ENCODE results near the gene ATRNL1. TPM values are rescaled to one million over a fixed set of nuclear protein-coding genes. Genes with fewer than 3 reads are reported as not detected.

ATRNL1 gene
- polyA plus RNA-seq, 1 of the 3 experiments (the other 2 are of a cell fraction): 0.67 TPM

DNA sequence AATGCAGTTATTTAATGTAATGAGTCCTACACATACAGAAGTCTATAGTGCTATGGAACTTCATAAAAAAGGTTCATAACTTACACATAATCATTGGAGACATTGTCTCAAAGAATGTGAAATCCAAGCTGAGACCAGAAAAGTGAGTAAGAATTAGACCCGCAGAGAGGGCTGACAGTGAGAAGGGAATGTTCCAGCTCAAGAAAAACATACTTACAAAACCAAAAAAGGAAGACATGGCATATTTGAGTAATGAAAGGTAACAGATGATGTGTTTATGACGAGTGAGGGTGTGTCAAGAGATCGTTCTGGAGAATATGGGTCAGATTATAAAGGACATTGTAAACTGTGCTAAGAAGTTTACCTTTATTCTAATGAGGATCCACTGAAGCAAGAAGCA lies 566.5 kb downstream of the ATRNL1 start:
- H3K4me2 ChIP-seq: no peak overlapping the region
- H3K9me2 ChIP-seq: no peaks in the 10 kb centered on the region
- DNase-seq: no peak
- H3F3A ChIP-seq (replicated peaks; ENCODE audit: insufficient read depth): no peaks in the 10 kb centered on the region
- H3K27me3 ChIP-seq (ENCODE audit: insufficient read depth): no peaks in the 10 kb centered on the region
- no peaks in the 10 kb centered on the region for H3K36me3 ChIP-seq (replicated peaks in 1 of 2; ENCODE audit: control insufficient read depth in 1 of 2, insufficient read depth in 2 of 2, low read length in 1 of 2)
- TF ChIP-seq, protein P1, sequence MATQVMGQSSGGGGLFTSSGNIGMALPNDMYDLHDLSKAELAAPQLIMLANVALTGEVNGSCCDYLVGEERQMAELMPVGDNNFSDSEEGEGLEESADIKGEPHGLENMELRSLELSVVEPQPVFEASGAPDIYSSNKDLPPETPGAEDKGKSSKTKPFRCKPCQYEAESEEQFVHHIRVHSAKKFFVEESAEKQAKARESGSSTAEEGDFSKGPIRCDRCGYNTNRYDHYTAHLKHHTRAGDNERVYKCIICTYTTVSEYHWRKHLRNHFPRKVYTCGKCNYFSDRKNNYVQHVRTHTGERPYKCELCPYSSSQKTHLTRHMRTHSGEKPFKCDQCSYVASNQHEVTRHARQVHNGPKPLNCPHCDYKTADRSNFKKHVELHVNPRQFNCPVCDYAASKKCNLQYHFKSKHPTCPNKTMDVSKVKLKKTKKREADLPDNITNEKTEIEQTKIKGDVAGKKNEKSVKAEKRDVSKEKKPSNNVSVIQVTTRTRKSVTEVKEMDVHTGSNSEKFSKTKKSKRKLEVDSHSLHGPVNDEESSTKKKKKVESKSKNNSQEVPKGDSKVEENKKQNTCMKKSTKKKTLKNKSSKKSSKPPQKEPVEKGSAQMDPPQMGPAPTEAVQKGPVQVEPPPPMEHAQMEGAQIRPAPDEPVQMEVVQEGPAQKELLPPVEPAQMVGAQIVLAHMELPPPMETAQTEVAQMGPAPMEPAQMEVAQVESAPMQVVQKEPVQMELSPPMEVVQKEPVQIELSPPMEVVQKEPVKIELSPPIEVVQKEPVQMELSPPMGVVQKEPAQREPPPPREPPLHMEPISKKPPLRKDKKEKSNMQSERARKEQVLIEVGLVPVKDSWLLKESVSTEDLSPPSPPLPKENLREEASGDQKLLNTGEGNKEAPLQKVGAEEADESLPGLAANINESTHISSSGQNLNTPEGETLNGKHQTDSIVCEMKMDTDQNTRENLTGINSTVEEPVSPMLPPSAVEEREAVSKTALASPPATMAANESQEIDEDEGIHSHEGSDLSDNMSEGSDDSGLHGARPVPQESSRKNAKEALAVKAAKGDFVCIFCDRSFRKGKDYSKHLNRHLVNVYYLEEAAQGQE (IDR thresholded peaks at IDR 0.05; ENCODE audit: low read depth, low read length): no peak
- no peak for TF ChIP-seq NFIC (IDR thresholded peaks at IDR 0.05; ENCODE audit: borderline replicate concordance)
- TF ChIP-seq MXI1 (IDR thresholded peaks at IDR 0.05; ENCODE audit: low read depth, low read length): no peak
- TF ChIP-seq, protein P2, sequence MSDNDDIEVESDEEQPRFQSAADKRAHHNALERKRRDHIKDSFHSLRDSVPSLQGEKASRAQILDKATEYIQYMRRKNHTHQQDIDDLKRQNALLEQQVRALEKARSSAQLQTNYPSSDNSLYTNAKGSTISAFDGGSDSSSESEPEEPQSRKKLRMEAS (IDR thresholded peaks at IDR 0.05; ENCODE audit: low read depth): no peak
- TF ChIP-seq TCF12 (IDR thresholded peaks at IDR 0.05): no peak
- TF ChIP-seq YY1 (IDR thresholded peaks at IDR 0.05; ENCODE audit: low read depth): no peak
- TF ChIP-seq SMC3 (IDR thresholded peaks at IDR 0.05; ENCODE audit: low read depth, low read length): no peak
- TF ChIP-seq GATA2 (CRISPR knock-in tag; IDR thresholded peaks at IDR 0.05): no peak
- no peak for TF ChIP-seq ELF1 (IDR thresholded peaks at IDR 0.05)
- TF ChIP-seq, protein P3, sequence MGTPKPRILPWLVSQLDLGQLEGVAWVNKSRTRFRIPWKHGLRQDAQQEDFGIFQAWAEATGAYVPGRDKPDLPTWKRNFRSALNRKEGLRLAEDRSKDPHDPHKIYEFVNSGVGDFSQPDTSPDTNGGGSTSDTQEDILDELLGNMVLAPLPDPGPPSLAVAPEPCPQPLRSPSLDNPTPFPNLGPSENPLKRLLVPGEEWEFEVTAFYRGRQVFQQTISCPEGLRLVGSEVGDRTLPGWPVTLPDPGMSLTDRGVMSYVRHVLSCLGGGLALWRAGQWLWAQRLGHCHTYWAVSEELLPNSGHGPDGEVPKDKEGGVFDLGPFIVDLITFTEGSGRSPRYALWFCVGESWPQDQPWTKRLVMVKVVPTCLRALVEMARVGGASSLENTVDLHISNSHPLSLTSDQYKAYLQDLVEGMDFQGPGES (IDR thresholded peaks at IDR 0.05; ENCODE audit: low read depth, low read length): no peak
- TF ChIP-seq CHD2 (IDR thresholded peaks at IDR 0.05; ENCODE audit: low read length, partially characterized antibody): no peak
- TF ChIP-seq, protein P4, sequence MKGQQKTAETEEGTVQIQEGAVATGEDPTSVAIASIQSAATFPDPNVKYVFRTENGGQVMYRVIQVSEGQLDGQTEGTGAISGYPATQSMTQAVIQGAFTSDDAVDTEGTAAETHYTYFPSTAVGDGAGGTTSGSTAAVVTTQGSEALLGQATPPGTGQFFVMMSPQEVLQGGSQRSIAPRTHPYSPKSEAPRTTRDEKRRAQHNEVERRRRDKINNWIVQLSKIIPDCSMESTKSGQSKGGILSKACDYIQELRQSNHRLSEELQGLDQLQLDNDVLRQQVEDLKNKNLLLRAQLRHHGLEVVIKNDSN (IDR thresholded peaks at IDR 0.05; ENCODE audit: borderline replicate concordance, low read depth): no peak
- no peak for TF ChIP-seq RFX5 (IDR thresholded peaks at IDR 0.05; ENCODE audit: low read length)
- TF ChIP-seq, protein P5, sequence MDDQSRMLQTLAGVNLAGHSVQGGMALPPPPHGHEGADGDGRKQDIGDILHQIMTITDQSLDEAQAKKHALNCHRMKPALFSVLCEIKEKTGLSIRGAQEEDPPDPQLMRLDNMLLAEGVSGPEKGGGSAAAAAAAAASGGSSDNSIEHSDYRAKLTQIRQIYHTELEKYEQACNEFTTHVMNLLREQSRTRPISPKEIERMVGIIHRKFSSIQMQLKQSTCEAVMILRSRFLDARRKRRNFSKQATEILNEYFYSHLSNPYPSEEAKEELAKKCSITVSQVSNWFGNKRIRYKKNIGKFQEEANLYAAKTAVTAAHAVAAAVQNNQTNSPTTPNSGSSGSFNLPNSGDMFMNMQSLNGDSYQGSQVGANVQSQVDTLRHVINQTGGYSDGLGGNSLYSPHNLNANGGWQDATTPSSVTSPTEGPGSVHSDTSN (IDR thresholded peaks at IDR 0.05): no peak
- no peak for TF ChIP-seq FOXJ3 (CRISPR knock-in tag; IDR thresholded peaks at IDR 0.05)
- TF ChIP-seq, protein P6, sequence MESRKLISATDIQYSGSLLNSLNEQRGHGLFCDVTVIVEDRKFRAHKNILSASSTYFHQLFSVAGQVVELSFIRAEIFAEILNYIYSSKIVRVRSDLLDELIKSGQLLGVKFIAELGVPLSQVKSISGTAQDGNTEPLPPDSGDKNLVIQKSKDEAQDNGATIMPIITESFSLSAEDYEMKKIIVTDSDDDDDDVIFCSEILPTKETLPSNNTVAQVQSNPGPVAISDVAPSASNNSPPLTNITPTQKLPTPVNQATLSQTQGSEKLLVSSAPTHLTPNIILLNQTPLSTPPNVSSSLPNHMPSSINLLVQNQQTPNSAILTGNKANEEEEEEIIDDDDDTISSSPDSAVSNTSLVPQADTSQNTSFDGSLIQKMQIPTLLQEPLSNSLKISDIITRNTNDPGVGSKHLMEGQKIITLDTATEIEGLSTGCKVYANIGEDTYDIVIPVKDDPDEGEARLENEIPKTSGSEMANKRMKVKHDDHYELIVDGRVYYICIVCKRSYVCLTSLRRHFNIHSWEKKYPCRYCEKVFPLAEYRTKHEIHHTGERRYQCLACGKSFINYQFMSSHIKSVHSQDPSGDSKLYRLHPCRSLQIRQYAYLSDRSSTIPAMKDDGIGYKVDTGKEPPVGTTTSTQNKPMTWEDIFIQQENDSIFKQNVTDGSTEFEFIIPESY (IDR thresholded peaks at IDR 0.05; ENCODE audit: borderline replicate concordance, low read depth): no peak
- TF ChIP-seq GABPA (IDR thresholded peaks at IDR 0.05; ENCODE audit: low read depth): no peak
- TF ChIP-seq EZH2phosphoT487 (IDR thresholded peaks at IDR 0.05; ENCODE audit: borderline replicate concordance, low read depth): no peak
- H3K9ac ChIP-seq: no peak overlapping the region
- H3K27ac ChIP-seq (ENCODE audit: low read depth in 2 of 2, low read length in 1 of 2): no peak overlapping the region
- no peaks in the 10 kb centered on the region for H3K79me2 ChIP-seq (ENCODE audit: insufficient read depth)
- H2AFZ ChIP-seq (ENCODE audit: low read depth): no peak overlapping the region
- ChIA-PET CTCF (interaction anchor here (1.0 kb wide), 1 partner anchor 26 kb away, joined by 3 read pairs; no protein-coding TSS in a partner anchor), POLR2A (no interaction called here)
- no peak overlapping the region for H3K4me3 ChIP-seq (ENCODE audit: low read depth in 2 of 2, low read length in 1 of 2)
- WGBS (ENCODE audit: low lambda C conversion rate): 39% methylated on average over 3 of the region's 3 CpGs
- no peaks in the 10 kb centered on the region for H4K20me1 ChIP-seq (ENCODE audit: insufficient read depth)
- H3K9me3 ChIP-seq: no peaks in the 10 kb centered on the region
- H3K4me1 ChIP-seq (ENCODE audit: control insufficient read depth in 1 of 2, insufficient read depth in 2 of 2, low read depth in 1 of 2, low read length in 1 of 2): no peaks in the 10 kb centered on the region
